Endothelial cell of umbilical vein (primary cell): ENCODE results near the gene ARPC3. TPM values are rescaled to one million over a fixed set of nuclear protein-coding genes. Genes with fewer than 3 reads are reported as not detected.

Source experiments
- Bru-seq: library from RNA; stranded (reverse); fragments of 400-500 nt; gene quantifications from one replicate; lab custom pipeline; 2021; lab: Mats Ljungman, UMichigan
- BruChase-seq, 2 experiments: library from RNA; stranded (reverse); fragments of 400-500 nt; gene quantifications; one replicate each; lab custom pipeline; 2021; lab: Mats Ljungman, UMichigan
- BruUV-seq: library from RNA; stranded (reverse); fragments of 400-500 nt; replicated peaks from 2 replicates; lab custom pipeline; 2021; lab: Mats Ljungman, UMichigan
- CTCF ChIA-PET: fragments of 300-600, 350-600 bp; sonication (Branson Sonifier 250); formaldehyde crosslinking; loops from one replicate; lab custom pipeline; 2021; ENCODE audit warnings: antibody characterized with exemption, inconsistent platforms; lab: Charles Lee
- POLR2A ChIA-PET: fragments of 300-600, 350-600 bp; sonication (Branson Sonifier 250); formaldehyde crosslinking; loops from one replicate; lab custom pipeline; 2021; ENCODE audit warnings: antibody characterized with exemption, inconsistent platforms; lab: Charles Lee
- DNase-seq: peaks from one replicate; pipeline ENCODE4 v3.0.0-alpha.2; 2011; ENCODE audit warnings: low read depth, low spot score
- FAIRE-seq: peaks from 2 replicates; lab custom pipeline; 2011; peaks lifted over from hg19 to GRCh38; lab: Jason Lieb, UNC
- H2AFZ ChIP-seq: 2 replicates; pipeline ENCODE4 v1.6.0; 2012; ENCODE audit warnings: low read depth, low read length, control low read depth, inconsistent platforms
- H3K27ac ChIP-seq: 2 replicates; pipeline ENCODE4 v1.5.1; 2011; ENCODE audit warnings: low read depth, mild to moderate bottlenecking, control low read depth, low read length, moderate library complexity; ENCODE audit not compliant: insufficient read depth
- H3K27me3 ChIP-seq, 2 experiments: 2 replicates each; pipeline versions ENCODE4 v1.6.0 to v1.6.1; 2011; ENCODE audit warnings: low read length in 2 of 2, mixed read lengths in 1 of 2; ENCODE audit not compliant: control insufficient read depth in 2 of 2, insufficient read depth in 2 of 2
- H3K36me3 ChIP-seq, 2 experiments: 2 replicates in 1 of 2; 3 replicates in 1 of 2; pipeline ENCODE4 v1.5.1; 2011; ENCODE audit warnings: low read length in 2 of 2, mild to moderate bottlenecking in 1 of 2, moderate library complexity in 1 of 2; ENCODE audit not compliant: control insufficient read depth in 2 of 2, insufficient read depth in 2 of 2; ENCODE audit errors: extremely low read depth in 1 of 2
- H3K4me1 ChIP-seq: 3 replicates; pipeline ENCODE4 v1.5.1; 2011; ENCODE audit warnings: mild to moderate bottlenecking, low read length; ENCODE audit not compliant: control insufficient read depth, insufficient read depth; ENCODE audit errors: extremely low read depth
- H3K4me2 ChIP-seq: 2 replicates; pipeline ENCODE4 v1.6.1; 2011; ENCODE audit warnings: low read length, control low read depth, mixed read lengths; ENCODE audit not compliant: insufficient read depth
- H3K4me3 ChIP-seq, 3 experiments: fragments of 200-600 bp in 1 of 3; sonication (generic), shearing (Covaris generic) in 1 of 3; replicated peaks in 1 of 3; 2 replicates each; pipeline ENCODE4 v1.5.1; 2011 to 2016; ENCODE audit warnings: control low read depth in 3 of 3, low read length in 3 of 3, mild to moderate bottlenecking in 2 of 3, inconsistent platforms in 1 of 3, low read depth in 1 of 3, moderate library complexity in 1 of 3; ENCODE audit not compliant: insufficient read depth in 1 of 3
- H3K79me2 ChIP-seq: 2 replicates; pipeline ENCODE4 v1.6.0; 2012; ENCODE audit warnings: low read length, inconsistent platforms; ENCODE audit not compliant: control insufficient read depth, insufficient read depth
- H3K9ac ChIP-seq: replicated peaks from 2 replicates; pipeline ENCODE3; 2011; ENCODE audit warnings: low read length, control low read depth; ENCODE audit not compliant: insufficient read depth; ENCODE audit errors: extremely low read depth
- H3K9me1 ChIP-seq: replicated peaks from 3 replicates; pipeline ENCODE4 v1.6.0; 2011; ENCODE audit warnings: mild to moderate bottlenecking, low read length; ENCODE audit not compliant: control insufficient read depth, insufficient read depth; ENCODE audit errors: extremely low read depth
- H3K9me3 ChIP-seq: replicated peaks from 2 replicates; pipeline ENCODE4 v1.5.1; 2012; ENCODE audit warnings: low read length, inconsistent platforms; ENCODE audit not compliant: control insufficient read depth, insufficient read depth
- H4K20me1 ChIP-seq: replicated peaks from 2 replicates; pipeline ENCODE3; 2011; ENCODE audit warnings: mild to moderate bottlenecking, low read length; ENCODE audit not compliant: control insufficient read depth, insufficient read depth; ENCODE audit errors: extremely low read depth
- MYC ChIP-seq: IDR thresholded peaks from one replicate; pipeline ENCODE4 v1.6.1; 2011; ENCODE audit warnings: mild to moderate bottlenecking, low read depth, low read length
- POLR2A ChIP-seq: IDR thresholded peaks from 2 replicates; pipeline ENCODE4 v1.6.1; 2012; ENCODE audit warnings: low read depth, mild to moderate bottlenecking, control low read depth, low read length
- POLR2AphosphoS5 ChIP-seq: IDR thresholded peaks from 2 replicates; pipeline ENCODE4 v1.6.1; 2012; ENCODE audit warnings: low read depth, mild to moderate bottlenecking, control low read depth, low read length, moderate library complexity; ENCODE audit not compliant: insufficient read depth
- dilution Hi-C: fragments of 300-500 bp; cut with MboI; formaldehyde crosslinking; loops from one replicate; pipeline ENCODE4 v1.15.0; 2019; ENCODE audit warnings: low sequenced_read_pairs; ENCODE audit not compliant: extremely low pct_ligation_motif_present
- intact Hi-C: fragments of 100-400 bp; cut with micrococcal nuclease; formaldehyde crosslinking; loops from one replicate; pipeline ENCODE4 v1.10.0; 2022
- long read RNA-seq: library from polyadenylated mRNA; stranded (forward); transcript quantifications from one replicate; pipeline ENCODE4 v2.0.0, GENCODE V29; 2021
- polyA minus RNA-seq, 3 experiments: library from RNA; depleted of rRNA, polyadenylated mRNA; stranded (reverse); fragments of >200 nt; gene quantifications; 1 replicate in 1 of 3; 2 replicates in 2 of 3; pipeline ENCODE4 v1.2.3, GENCODE V29; 2011
- polyA plus RNA-seq, 4 experiments: library from polyadenylated mRNA; depleted of rRNA in 3 of 4; stranded (reverse) in 3 of 4; unstranded in 1 of 4; fragments of >200 nt; gene quantifications; 2 replicates each; pipeline versions ENCODE4 v1.2.1 to v1.2.3, GENCODE V29; 2011 to 2012; ENCODE audit warnings: missing spikeins in 1 of 4
- total RNA-seq: library from RNA; stranded (reverse); gene quantifications from 2 replicates; pipeline ENCODE4 v1.2.3, GENCODE V29; 2021
- TF ChIP-seq, protein P1 (sequence below), 2 donors: IDR thresholded peaks; 1 replicate in 1 of 2; 2 replicates in 1 of 2; pipeline ENCODE4 v1.5.1; 2011; ENCODE audit warnings: low read length in 2 of 2, mild to moderate bottlenecking in 2 of 2, moderate library complexity in 2 of 2, control low read depth in 1 of 2, inconsistent platforms in 1 of 2, low read depth in 1 of 2; ENCODE audit not compliant: insufficient read depth in 1 of 2; ENCODE audit errors: extremely low read depth in 1 of 2
- TF ChIP-seq, protein P2 (sequence below): IDR thresholded peaks from 2 replicates; pipeline ENCODE4 v1.6.1; 2011; ENCODE audit not compliant: insufficient read depth, insufficient read length

ARPC3 gene
- total RNA-seq, result 304 and 308 TPM in 2 replicates
- 36.8 and 92.8 TPM in 2 replicates for polyA plus RNA-seq
- 105 and 130 TPM in 2 replicates for polyA plus RNA-seq (2011; cell fraction: cytosol; rRNA removed)
- polyA plus RNA-seq (2011; cell fraction: nucleus; rRNA removed), result 42.3 and 46.2 TPM in 2 replicates
- 433 and 472 TPM in 2 replicates for polyA plus RNA-seq (2012)
- 30.2 and 32.9 TPM in 2 replicates for polyA minus RNA-seq
- polyA minus RNA-seq (2011; cell fraction: cytosol; rRNA and poly(A)+ RNA removed), result 29.3 TPM
- polyA minus RNA-seq (2011; cell fraction: nucleus; rRNA and poly(A)+ RNA removed), result 31.2 and 46.1 TPM in 2 replicates
- Bru-seq, nascent RNA, result percentile 90 among the genes with signal in this experiment
- BruChase-seq, experiment 1, labeled RNA remaining after a 6-hour chase, result percentile 98 among the genes with signal in this experiment
- BruChase-seq, experiment 2, labeled RNA remaining after a 2-hour chase, result percentile 93 among the genes with signal in this experiment
- long read RNA-seq, transcript ARPC3-201 (7 exons, 1,014 nt), result major isoform, 755 of 964 reads
- long read RNA-seq, partial matches to known transcripts, result 178 of 964 reads
- long read RNA-seq, other reads (novel, unspliced or antisense), result 31 of 964 reads

DNA sequence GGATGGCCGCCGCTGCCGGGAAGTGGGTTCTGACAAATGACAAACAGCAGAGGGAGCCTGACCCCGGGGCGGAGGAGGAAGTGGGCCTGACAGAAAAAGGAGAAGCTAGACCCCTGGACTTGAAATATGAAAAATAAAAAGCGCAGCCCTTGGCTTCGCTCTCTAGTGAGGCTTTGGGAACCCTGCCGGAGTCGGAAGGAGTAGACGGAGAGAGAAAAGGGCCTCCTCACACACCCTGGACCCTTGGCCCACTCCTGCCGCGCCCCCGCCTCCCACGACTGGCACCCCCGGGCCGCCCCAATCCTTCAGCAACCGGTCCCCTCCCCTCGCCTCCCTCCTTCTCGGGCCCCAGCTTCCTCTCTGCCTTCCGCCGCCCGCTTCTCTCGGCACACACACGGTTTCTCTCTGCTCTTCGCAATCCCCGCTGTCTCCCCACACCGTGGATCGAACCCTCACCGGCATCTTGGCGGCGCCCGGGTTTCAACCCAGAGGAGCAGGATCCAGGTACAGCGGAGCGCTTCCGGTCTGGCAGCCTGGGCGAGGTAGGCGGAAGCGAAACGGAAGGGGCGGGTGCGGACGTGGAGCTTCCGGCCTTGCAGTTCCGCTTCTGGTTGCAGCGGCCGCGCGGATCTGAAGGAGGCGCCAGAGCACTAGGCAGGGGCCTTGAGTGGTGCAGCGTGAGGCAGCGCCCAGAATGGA lies at the start of gene ARPC3:
TSS of gene ARPC3 (minus strand) at position 539 of the 699 bp plus-strand sequence. CDS start at position 462, 77 bp downstream.
- peak; percentile 92 for DNase-seq
- FAIRE-seq, result peak; percentile 95
- Histone ChIP-seq H3K9me1 (no peaks in the 10 kb centered on the region), H3K4me1 (peaks cover 5% of the 10 kb centered on the region), H2AFZ (peak within 1 kb of the TSS; percentile 81), H4K20me1 (no peaks in the 10 kb centered on the region), H3K27me3 (no peaks in the 10 kb centered on the region), H3K4me2 (peak within 1 kb of the TSS; percentile 44), H3K36me3 (no peaks in the 10 kb centered on the region), H3K4me3 (peak within 1 kb of the TSS; percentile 59 to 85 (median 83)), H3K9ac (peak within 1 kb of the TSS; percentile 94), H3K79me2 (peaks cover 41% of the 10 kb centered on the region), H3K9me3 (no peaks in the 10 kb centered on the region), H3K27ac (peak within 1 kb of the TSS; percentile 89)
- TSS peak; percentile 46 for BruUV-seq
- intact Hi-C loops (loop anchor here (1.0 to 5.0 kb wide), 8 partner anchors 18 to 437 kb away; partner anchors contain the start of genes FAM216A, GPN3, PPP1CC and RAD9B), dilution Hi-C loops (no loop called here)
- ChIA-PET CTCF (interaction anchor here (0.6 to 3.5 kb wide), 32 partner anchors 9 to 848 kb away, joined by 3 to 101 read pairs (median 4); partner anchors contain the start of genes FAM216A, GPN3 and TCTN1), POLR2A (interaction anchor here (0.7 to 1.9 kb wide), 2 partner anchors 18 kb away, joined by 3 to 16 read pairs; partner anchors contain the start of genes FAM216A and GPN3)
- TF ChIP-seq POLR2A, result peak; percentile 86
- TF ChIP-seq MYC, result peak; percentile 32
- TF ChIP-seq, protein P1, sequence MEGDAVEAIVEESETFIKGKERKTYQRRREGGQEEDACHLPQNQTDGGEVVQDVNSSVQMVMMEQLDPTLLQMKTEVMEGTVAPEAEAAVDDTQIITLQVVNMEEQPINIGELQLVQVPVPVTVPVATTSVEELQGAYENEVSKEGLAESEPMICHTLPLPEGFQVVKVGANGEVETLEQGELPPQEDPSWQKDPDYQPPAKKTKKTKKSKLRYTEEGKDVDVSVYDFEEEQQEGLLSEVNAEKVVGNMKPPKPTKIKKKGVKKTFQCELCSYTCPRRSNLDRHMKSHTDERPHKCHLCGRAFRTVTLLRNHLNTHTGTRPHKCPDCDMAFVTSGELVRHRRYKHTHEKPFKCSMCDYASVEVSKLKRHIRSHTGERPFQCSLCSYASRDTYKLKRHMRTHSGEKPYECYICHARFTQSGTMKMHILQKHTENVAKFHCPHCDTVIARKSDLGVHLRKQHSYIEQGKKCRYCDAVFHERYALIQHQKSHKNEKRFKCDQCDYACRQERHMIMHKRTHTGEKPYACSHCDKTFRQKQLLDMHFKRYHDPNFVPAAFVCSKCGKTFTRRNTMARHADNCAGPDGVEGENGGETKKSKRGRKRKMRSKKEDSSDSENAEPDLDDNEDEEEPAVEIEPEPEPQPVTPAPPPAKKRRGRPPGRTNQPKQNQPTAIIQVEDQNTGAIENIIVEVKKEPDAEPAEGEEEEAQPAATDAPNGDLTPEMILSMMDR (IDR thresholded peaks at IDR 0.05; ENCODE audit: extremely low read depth in 1 of 2, insufficient read depth in 1 of 2, low read depth in 1 of 2, low read length in 2 of 2), result peak; percentile 87 to 89
- TF ChIP-seq POLR2AphosphoS5, result peak; percentile 94
- TF ChIP-seq, protein P2, sequence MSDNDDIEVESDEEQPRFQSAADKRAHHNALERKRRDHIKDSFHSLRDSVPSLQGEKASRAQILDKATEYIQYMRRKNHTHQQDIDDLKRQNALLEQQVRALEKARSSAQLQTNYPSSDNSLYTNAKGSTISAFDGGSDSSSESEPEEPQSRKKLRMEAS, result no peak
